WTC11 (cell line): ENCODE measurements around the gene DPP9.
A peak's percentile ranks its signal among the peaks of the same experiment; 100 is the strongest.

Experiments
- ATF2 ChIP-seq: sonication (generic); formaldehyde crosslinking; IDR thresholded peaks from 2 replicates; pipeline ENCODE4 v1.8.1; 2022; ENCODE audit warnings: low read depth, missing genetic modification reagents, borderline replicate concordance
- ATF3 ChIP-seq: sonication (generic); formaldehyde crosslinking; conservative IDR thresholded peaks from 2 replicates; pipeline ENCODE4 v1.8.1; 2022; ENCODE audit warnings: mild to moderate bottlenecking, missing genetic modification reagents
- ATF6 ChIP-seq: sonication (generic); formaldehyde crosslinking; IDR thresholded peaks from 2 replicates; pipeline ENCODE4 v1.8.1; 2023; ENCODE audit warnings: mild to moderate bottlenecking, missing genetic modification reagents
- CREB1 ChIP-seq: sonication (generic); formaldehyde crosslinking; IDR thresholded peaks from 2 replicates; pipeline ENCODE4 v1.8.0; 2023; ENCODE audit warnings: mild to moderate bottlenecking, missing genetic modification reagents
- CTCF ChIP-seq: fragments of 200-600 bp; IDR thresholded peaks from 2 replicates; pipeline ENCODE4 v1.8.0; 2022; ENCODE audit warnings: antibody characterized with exemption
- E2F4 ChIP-seq: sonication (generic); formaldehyde crosslinking; IDR thresholded peaks from 2 replicates; pipeline ENCODE4 v1.8.1; 2022; ENCODE audit warnings: low read depth, mild to moderate bottlenecking, moderate library complexity, missing genetic modification reagents, borderline replicate concordance
- FOXK1 ChIP-seq: sonication (generic); formaldehyde crosslinking; IDR thresholded peaks from 2 replicates; pipeline ENCODE4 v1.8.0; 2022; ENCODE audit warnings: mild to moderate bottlenecking, moderate library complexity, missing genetic modification reagents
- FOXP4 ChIP-seq: sonication (generic); formaldehyde crosslinking; IDR thresholded peaks from 2 replicates; pipeline ENCODE4 v1.8.0; 2022; ENCODE audit warnings: mild to moderate bottlenecking, missing genetic modification reagents
- MAX ChIP-seq: sonication (generic); formaldehyde crosslinking; IDR thresholded peaks from 2 replicates; pipeline ENCODE4 v1.8.0; 2022; ENCODE audit warnings: mild to moderate bottlenecking, missing genetic modification reagents
- NFE2L1 ChIP-seq: sonication (generic); formaldehyde crosslinking; IDR thresholded peaks from 2 replicates; pipeline ENCODE4 v1.8.1; 2023; ENCODE audit warnings: missing genetic modification reagents
- NR2C2 ChIP-seq: sonication (generic); formaldehyde crosslinking; IDR thresholded peaks from 2 replicates; pipeline ENCODE4 v1.8.0; 2022; ENCODE audit warnings: mild to moderate bottlenecking, missing genetic modification reagents
- NR3C1 ChIP-seq: sonication (generic); formaldehyde crosslinking; conservative IDR thresholded peaks from 2 replicates; pipeline ENCODE4 v1.8.1; 2023; ENCODE audit warnings: low read depth, mild to moderate bottlenecking, missing genetic modification reagents
- TP53 ChIP-seq: sonication (generic); formaldehyde crosslinking; IDR thresholded peaks from 2 replicates; pipeline ENCODE4 v1.8.1; 2023; ENCODE audit warnings: mild to moderate bottlenecking, missing genetic modification reagents
- ZMAT4 ChIP-seq: fragments of 250-450 bp; sonication (Bioruptor Pico); IDR thresholded peaks from 2 replicates; pipeline ENCODE4 v1.9.0; 2021; ENCODE audit warnings: mild to moderate bottlenecking

- TF ChIP-seq ATF2 (CRISPR knock-in tag) (no peak), NR3C1 (CRISPR knock-in tag) (no peak), FOXP4 (CRISPR knock-in tag) (no peak), NR2C2 (CRISPR knock-in tag) (no peak), MAX (no peak), ATF6 (CRISPR knock-in tag) (no peak), CREB1 (CRISPR knock-in tag) (no peak), E2F4 (CRISPR knock-in tag) (no peak), ATF3 (no peak), CTCF (peak; percentile 61), NFE2L1 (CRISPR knock-in tag) (no peak), FOXK1 (no peak), ZMAT4 (CRISPR knock-in tag) (no peak), TP53 (no peak)
Observed at GRCh38 chr19:4730740-4731171, 7.1 kb upstream of the DPP9 start.
